Pancreas (tissue), 10 donors: ENCODE data around the gene USP31. TPM values are rescaled to one million over a fixed set of nuclear protein-coding genes. Genes with fewer than 3 reads are reported as not detected.

Source experiments
- ATAC-seq, 4 donors: fragments of 200-7000 bp; cut with Tn5 transposase; one replicate each; pipeline versions ENCODE4 v1.8.0 to v1.9.1; 2020; ENCODE audit warnings: mild to moderate bottlenecking in 4 of 4, moderate library complexity in 4 of 4
- DNase-seq, 6 donors: peaks; one replicate each; pipeline ENCODE4 v3.0.0-alpha.2; 2020
- FAIRE-seq: peaks from 2 replicates; lab custom pipeline; 2012; peaks lifted over from hg19 to GRCh38; lab: Jason Lieb, UNC
- H3K27ac ChIP-seq, 4 donors: fragments of 200-600 bp; sonication (generic); 1 replicate in 3 of 4; 2 replicates in 1 of 4; pipeline versions ENCODE4 v1.5.0 to v1.8.0; 2020
- H3K27me3 ChIP-seq, 4 donors: fragments of 200-600 bp; one replicate each; pipeline ENCODE4 v1.8.0; 2021
- H3K36me3 ChIP-seq, 3 donors: fragments of 200-600 bp; sonication (generic) in 1 of 3; one replicate each; pipeline versions ENCODE4 v1.5.0 to v1.8.0; 2020 to 2021
- H3K4me1 ChIP-seq, 3 donors: fragments of 200-600 bp; one replicate each; pipeline ENCODE4 v1.8.0; 2021
- H3K4me3 ChIP-seq, 4 donors: fragments of 200-600 bp; sonication (generic) in 2 of 4; one replicate each; pipeline versions ENCODE4 v1.5.0 to v1.8.0; 2020 to 2021
- H3K9me3 ChIP-seq, 4 donors: fragments of 200-600 bp; one replicate each; pipeline ENCODE4 v1.8.0; 2021
- CTCF ChIP-seq, 4 donors: fragments of 200-600 bp; sonication (generic) in 3 of 4; IDR thresholded peaks; one replicate each; pipeline versions ENCODE4 v1.5.0 to v1.8.0; 2021; ENCODE audit warnings: antibody characterized with exemption in 4 of 4
- WGBS, 2 donors: extraction: QIAGEN DNeasy Blood & Tissue Kit; methylation state at CpG; one replicate each; pipeline ENCODE4 v1.1.7; 2013; 5-methylcytosine and 5-hydroxymethylcytosine counted together
- intact Hi-C, 3 donors: fragments of 100-400 bp; cut with DNase I; formaldehyde crosslinking; loops; one replicate each; pipeline versions ENCODE4 v1.11.1 to v1.14.2; 2022
- polyA plus RNA-seq, 2 donors: library from polyadenylated mRNA; stranded (reverse); fragments of 200-250 nt; gene quantifications; one replicate each; pipeline ENCODE4 v1.2.3, GENCODE V29; 2013
- total RNA-seq, 6 donors: library from RNA; stranded (reverse); fragmentation: NEBNext Ultra II Directional in 4 of 6; extraction: Animal tissue kit (Norgen Biotek cat#: 25700) in 4 of 6; gene quantifications; one replicate each; pipeline versions ENCODE4 v1.2.1 to v1.2.4, GENCODE V29; 2021 to 2023
- donor health status: healthy with polysubstance abuse.
- donor health status: DM: no; HTN: no; CAD: no; lungs with moderate emphysema.
- donor health status: DM: no; HTN: no; CAD: no.
- donor health status: control.
- donor health status: control.
- donor health status: Bipolar disorder and iron deficiency.
- donor health status: DM: yes; HTN: yes; CAD: no.
- donor health status: DM: no; HTN: no; CAD: no.
- donor health status: DM: no; HTN: no; CAD: no.
- donor health status: DM: yes; HTN: yes; CAD: no.

USP31 gene
- total and polyA plus RNA-seq, 8 donors: 1.9 to 10.0 (median 5.5) TPM

GRCh38 chr16:23055481-23055880 lies 93.8 kb downstream of the USP31 start:
- no peak for DNase-seq
- no peaks in the 10 kb centered on the region for H3K36me3 ChIP-seq
- 74 to 90% methylated on average over 3 of the region's 3 CpGs for WGBS, 2 donors
- no peaks in the 10 kb centered on the region for H3K27me3 ChIP-seq
- H3K27ac ChIP-seq: no peak overlapping the region
- H3K4me1 ChIP-seq: no peaks in the 10 kb centered on the region
- intact Hi-C loops: loop anchor here in 1 of 3 donors (10.0 kb wide), 1 partner anchor 151 kb away; no protein-coding TSS in a partner anchor
- H3K4me3 ChIP-seq: no peak overlapping the region
- FAIRE-seq: no peak
- ATAC-seq: no peak
- TF ChIP-seq CTCF (IDR thresholded peaks at IDR 0.05): no peak
- no peaks in the 10 kb centered on the region for H3K9me3 ChIP-seq

- WGBS, 2 donors: 54 to 66% methylated on average over 4 of the region's 4 CpGs
- FAIRE-seq (no peak), DNase-seq (no peak), ATAC-seq (no peak)
- Histone ChIP-seq H3K9me3 (no peaks in the 10 kb centered on the region), H3K36me3 (no peaks in the 10 kb centered on the region), H3K4me3 (no peak overlapping the region), H3K4me1 (no peaks in the 10 kb centered on the region), H3K27ac (no peak overlapping the region), H3K27me3 (peaks cover 0 to 12% (median 0%) of the 10 kb centered on the region in 4 donors)
- intact Hi-C loops: loop anchor here in 1 of 3 donors (10.0 kb wide), 1 partner anchor 148 kb away; no protein-coding TSS in a partner anchor
- no peak for TF ChIP-seq CTCF (IDR thresholded peaks at IDR 0.05)
Measured at GRCh38 chr16:23052908-23053580, 96.2 kb downstream of the USP31 start.

- H3K9me3 ChIP-seq: no peaks in the 10 kb centered on the region
- H3K4me3 ChIP-seq: no peak overlapping the region
- ATAC-seq: no peak
- no peaks in the 10 kb centered on the region for H3K36me3 ChIP-seq
- no peaks in the 10 kb centered on the region for H3K4me1 ChIP-seq
- no peak for DNase-seq
- no peak for FAIRE-seq
- intact Hi-C loops: loop anchor here in 1 of 3 donors (10.0 kb wide), 1 partner anchor 147 kb away; no protein-coding TSS in a partner anchor
- TF ChIP-seq CTCF (IDR thresholded peaks at IDR 0.05): no peak
- 45 to 48% methylated on average over 13 of the region's 13 CpGs for WGBS, 2 donors
- H3K27ac ChIP-seq: no peak overlapping the region
- peaks cover 0 to 12% (median 0%) of the 10 kb centered on the region in 4 donors for H3K27me3 ChIP-seq
Measured at GRCh38 chr16:23052221-23052620, 97.0 kb downstream of the USP31 start.

GRCh38 chr16:23051587-23051986 lies 97.7 kb downstream of the USP31 start:
- DNase-seq: no peak
- FAIRE-seq: no peak
- H3K27ac ChIP-seq: no peak overlapping the region
- peaks cover 0 to 12% (median 0%) of the 10 kb centered on the region in 4 donors for H3K27me3 ChIP-seq
- no peak for TF ChIP-seq CTCF (IDR thresholded peaks at IDR 0.05)
- WGBS, 2 donors: 48 to 63% methylated on average over 8 of the region's 8 CpGs
- intact Hi-C loops: loop anchor here in 1 of 3 donors (10.0 kb wide), 1 partner anchor 147 kb away; no protein-coding TSS in a partner anchor
- no peak for ATAC-seq
- H3K4me1 ChIP-seq: no peaks in the 10 kb centered on the region
- H3K4me3 ChIP-seq: no peak overlapping the region
- H3K9me3 ChIP-seq: no peaks in the 10 kb centered on the region
- no peaks in the 10 kb centered on the region for H3K36me3 ChIP-seq

GRCh38 chr16:23048164-23048563 lies 101.1 kb downstream of the USP31 start:
- WGBS, 2 donors: 65 to 73% methylated on average over 5 of the region's 5 CpGs
- no peak for ATAC-seq
- Histone ChIP-seq H3K27ac (no peak overlapping the region), H3K4me1 (no peaks in the 10 kb centered on the region), H3K27me3 (peaks cover 0 to 26% (median 0%) of the 10 kb centered on the region in 4 donors), H3K4me3 (no peak overlapping the region), H3K36me3 (no peaks in the 10 kb centered on the region), H3K9me3 (no peaks in the 10 kb centered on the region)
- no peak for DNase-seq
- TF ChIP-seq CTCF (IDR thresholded peaks at IDR 0.05): no peak
- intact Hi-C loops: no loop called here
- no peak for FAIRE-seq
